Astrocyte of the spinal cord (primary cell): ENCODE data around the gene ATOSB.
A peak's percentile ranks its signal among the peaks of the same experiment; 100 is the strongest.

ENCODE experiments used
- DNase-seq: peaks from one replicate; pipeline ENCODE4 v3.0.0; 2011; ENCODE audit warnings: low read depth, low spot score
- H3K4me3 ChIP-seq: 2 replicates; pipeline ENCODE4 v1.5.1; 2011; ENCODE audit warnings: low read depth, mild to moderate bottlenecking, low read length, moderate library complexity
- CTCF ChIP-seq: IDR thresholded peaks from 2 replicates; pipeline ENCODE4 v1.5.1; 2012; ENCODE audit warnings: low read depth, mild to moderate bottlenecking, low read length, inconsistent platforms
- in situ Hi-C: cut with HindIII; loops from 2 replicates; pipeline ENCODE4 v1.10.0; 2017; ENCODE audit warnings: low sequenced_read_pairs

ATOSB gene

GRCh38 chr9:35102769-35103659 lies 12.6 kb downstream of the ATOSB start, which contains the start of gene STOML2:
TSS of gene STOML2 (minus strand) at chr9:35103131. CDS start at chr9:35103094, 37 bp downstream.
- in situ Hi-C loops = no loop called here
- peak; percentile 97 for DNase-seq
- peak within 1 kb of the TSS; percentile 85 for H3K4me3 ChIP-seq
- no peak for TF ChIP-seq CTCF

- peak overlapping the region; percentile 85 for H3K4me3 ChIP-seq
- DNase-seq = peak; percentile 21
- in situ Hi-C loops = no loop called here
- no peak for TF ChIP-seq CTCF
These were observed 13.2 kb downstream of the ATOSB start for GRCh38 chr9:35102465-35102768.

GRCh38 chr9:35097573-35097972 lies 18.1 kb downstream of the ATOSB start:
- TF ChIP-seq CTCF = no peak
- in situ Hi-C loops = no loop called here
- no peak for DNase-seq

GRCh38 chr9:35096035-35096849 lies 19.4 kb downstream of the ATOSB start, which contains the start of gene PIGO:
TSS of gene PIGO (minus strand) at chr9:35096591. CDS start at chr9:35095565, 1,026 bp downstream.
- peak; percentile 80 for DNase-seq

More at GRCh38 chr9:35097573-35097972, 18.1 kb downstream of the ATOSB start:
- no peak overlapping the region for H3K4me3 ChIP-seq

GRCh38 chr9:35091536-35091935 lies 24.1 kb downstream of the ATOSB start:
- DNase-seq = no peak
- no peak for TF ChIP-seq CTCF
- in situ Hi-C loops = no loop called here
- no peak overlapping the region for H3K4me3 ChIP-seq

More at GRCh38 chr9:35096035-35096849, 19.4 kb downstream of the ATOSB start, which contains the start of gene PIGO:
- in situ Hi-C loops = no loop called here
- TF ChIP-seq CTCF = peak; percentile 93
- peak within 1 kb of the TSS; percentile 99 for H3K4me3 ChIP-seq

GRCh38 chr9:35089434-35089833 lies 26.2 kb downstream of the ATOSB start:
- H3K4me3 ChIP-seq = no peak overlapping the region
- DNase-seq = no peak
- in situ Hi-C loops = no loop called here
- no peak for TF ChIP-seq CTCF
